Measurements from ENCODE around the gene CBARP.

DNA sequence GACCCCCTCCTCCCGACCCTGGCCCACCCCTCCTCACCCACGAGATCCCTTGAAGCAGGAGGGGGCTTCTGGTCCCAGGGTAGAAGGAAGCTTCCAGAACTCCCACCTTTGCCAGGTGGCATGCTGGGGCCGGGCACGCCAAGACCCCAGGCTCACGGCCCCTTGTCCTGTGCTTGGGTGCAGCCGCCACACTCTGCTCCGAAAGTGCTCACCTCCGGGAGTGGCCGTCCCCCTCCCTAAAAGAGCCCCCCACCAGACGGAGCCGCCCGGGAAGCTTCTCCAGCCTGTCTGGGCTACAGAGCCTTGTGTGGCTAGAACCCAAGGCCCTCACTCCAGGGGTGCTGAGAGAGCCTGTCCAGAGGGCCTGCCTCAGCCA lies 46.1 kb upstream of the CBARP start:
- TF ChIP-seq, protein P1, sequence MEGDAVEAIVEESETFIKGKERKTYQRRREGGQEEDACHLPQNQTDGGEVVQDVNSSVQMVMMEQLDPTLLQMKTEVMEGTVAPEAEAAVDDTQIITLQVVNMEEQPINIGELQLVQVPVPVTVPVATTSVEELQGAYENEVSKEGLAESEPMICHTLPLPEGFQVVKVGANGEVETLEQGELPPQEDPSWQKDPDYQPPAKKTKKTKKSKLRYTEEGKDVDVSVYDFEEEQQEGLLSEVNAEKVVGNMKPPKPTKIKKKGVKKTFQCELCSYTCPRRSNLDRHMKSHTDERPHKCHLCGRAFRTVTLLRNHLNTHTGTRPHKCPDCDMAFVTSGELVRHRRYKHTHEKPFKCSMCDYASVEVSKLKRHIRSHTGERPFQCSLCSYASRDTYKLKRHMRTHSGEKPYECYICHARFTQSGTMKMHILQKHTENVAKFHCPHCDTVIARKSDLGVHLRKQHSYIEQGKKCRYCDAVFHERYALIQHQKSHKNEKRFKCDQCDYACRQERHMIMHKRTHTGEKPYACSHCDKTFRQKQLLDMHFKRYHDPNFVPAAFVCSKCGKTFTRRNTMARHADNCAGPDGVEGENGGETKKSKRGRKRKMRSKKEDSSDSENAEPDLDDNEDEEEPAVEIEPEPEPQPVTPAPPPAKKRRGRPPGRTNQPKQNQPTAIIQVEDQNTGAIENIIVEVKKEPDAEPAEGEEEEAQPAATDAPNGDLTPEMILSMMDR (conservative IDR thresholded peaks at IDR 0.05): no peak
- TF ChIP-seq EZH2 (IDR thresholded peaks at IDR 0.05; ENCODE audit: low read depth): no peak

Data from PC-9 (cell line).